Osteocyte (in vitro differentiated cells): ENCODE measurements around the gene TRIM13. TPM values are rescaled to one million over a fixed set of nuclear protein-coding genes. Genes with fewer than 3 reads are reported as not detected.

ENCODE experiments used
- DNase-seq: peaks from one replicate; pipeline ENCODE4 v3.0.0; 2021; ENCODE audit warnings: mixed read lengths; ENCODE audit not compliant: unreplicated experiment; ENCODE audit errors: extremely low spot score
- H3K27ac Mint-ChIP-seq: one replicate; pipeline ENCODE4 v1.8.0; 2021; ENCODE audit warnings: mild to moderate bottlenecking, mixed read lengths; ENCODE audit not compliant: unreplicated experiment
- H3K27me3 Mint-ChIP-seq: one replicate; pipeline ENCODE4 v1.8.0; 2021; ENCODE audit warnings: mixed read lengths; ENCODE audit not compliant: unreplicated experiment
- H3K36me3 Mint-ChIP-seq: one replicate; pipeline ENCODE4 v1.8.0; 2021; ENCODE audit warnings: mixed read lengths; ENCODE audit not compliant: unreplicated experiment
- H3K4me1 Mint-ChIP-seq: one replicate; pipeline ENCODE4 v1.8.0; 2021; ENCODE audit warnings: mixed read lengths; ENCODE audit not compliant: unreplicated experiment
- H3K4me3 Mint-ChIP-seq: one replicate; pipeline ENCODE4 v1.8.0; 2021; ENCODE audit warnings: mild to moderate bottlenecking, moderate library complexity, mixed read lengths; ENCODE audit not compliant: unreplicated experiment
- H3K9me3 Mint-ChIP-seq: one replicate; pipeline ENCODE4 v1.8.0; 2021; ENCODE audit warnings: mixed read lengths; ENCODE audit not compliant: unreplicated experiment
- total RNA-seq: library from RNA; stranded (reverse); gene quantifications from 2 replicates; pipeline ENCODE4 v1.2.1, GENCODE V29; 2021
- TF ChIP-seq, protein P1 (sequence below): fragments of 200-600 bp; sonication (generic); IDR thresholded peaks from 2 replicates; pipeline ENCODE4 v1.5.0; 2021; ENCODE audit warnings: antibody characterized with exemption, mild to moderate bottlenecking, moderate library complexity

TRIM13 gene
- total RNA-seq, 1 donor from 2014 or later: 38.5 TPM

DNA sequence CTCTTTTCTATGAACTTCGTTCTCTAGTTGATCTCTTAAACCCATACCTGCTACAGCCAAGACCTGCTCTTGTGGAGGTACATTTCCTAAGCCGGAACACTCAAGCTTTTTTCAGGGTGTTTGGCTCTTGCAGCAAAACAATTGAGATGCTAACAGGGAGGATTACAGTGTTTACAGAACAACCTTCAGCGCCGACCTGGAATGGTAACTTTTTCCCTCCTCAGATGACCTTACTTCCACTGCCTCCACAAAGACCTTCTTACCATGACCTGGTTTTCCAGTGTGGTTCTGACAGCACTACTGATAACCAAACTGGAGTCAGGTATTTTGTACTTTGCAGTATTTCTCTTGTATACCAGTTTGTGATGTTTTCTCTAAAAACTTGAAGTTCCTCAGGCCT is 18.9 kb downstream of the TRIM13 start:
- TF ChIP-seq, protein P1, sequence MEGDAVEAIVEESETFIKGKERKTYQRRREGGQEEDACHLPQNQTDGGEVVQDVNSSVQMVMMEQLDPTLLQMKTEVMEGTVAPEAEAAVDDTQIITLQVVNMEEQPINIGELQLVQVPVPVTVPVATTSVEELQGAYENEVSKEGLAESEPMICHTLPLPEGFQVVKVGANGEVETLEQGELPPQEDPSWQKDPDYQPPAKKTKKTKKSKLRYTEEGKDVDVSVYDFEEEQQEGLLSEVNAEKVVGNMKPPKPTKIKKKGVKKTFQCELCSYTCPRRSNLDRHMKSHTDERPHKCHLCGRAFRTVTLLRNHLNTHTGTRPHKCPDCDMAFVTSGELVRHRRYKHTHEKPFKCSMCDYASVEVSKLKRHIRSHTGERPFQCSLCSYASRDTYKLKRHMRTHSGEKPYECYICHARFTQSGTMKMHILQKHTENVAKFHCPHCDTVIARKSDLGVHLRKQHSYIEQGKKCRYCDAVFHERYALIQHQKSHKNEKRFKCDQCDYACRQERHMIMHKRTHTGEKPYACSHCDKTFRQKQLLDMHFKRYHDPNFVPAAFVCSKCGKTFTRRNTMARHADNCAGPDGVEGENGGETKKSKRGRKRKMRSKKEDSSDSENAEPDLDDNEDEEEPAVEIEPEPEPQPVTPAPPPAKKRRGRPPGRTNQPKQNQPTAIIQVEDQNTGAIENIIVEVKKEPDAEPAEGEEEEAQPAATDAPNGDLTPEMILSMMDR: no peak
- H3K4me3 Mint-ChIP-seq: peak overlapping the region; percentile 33
- peaks cover 3% of the 10 kb centered on the region for H3K9me3 Mint-ChIP-seq
- peak overlapping the region; percentile 80 for H3K27ac Mint-ChIP-seq
- H3K4me1 Mint-ChIP-seq: peaks cover 43% of the 10 kb centered on the region
- DNase-seq: no peak
- H3K36me3 Mint-ChIP-seq: peaks cover 51% of the 10 kb centered on the region
- H3K27me3 Mint-ChIP-seq: no peaks in the 10 kb centered on the region

DNA sequence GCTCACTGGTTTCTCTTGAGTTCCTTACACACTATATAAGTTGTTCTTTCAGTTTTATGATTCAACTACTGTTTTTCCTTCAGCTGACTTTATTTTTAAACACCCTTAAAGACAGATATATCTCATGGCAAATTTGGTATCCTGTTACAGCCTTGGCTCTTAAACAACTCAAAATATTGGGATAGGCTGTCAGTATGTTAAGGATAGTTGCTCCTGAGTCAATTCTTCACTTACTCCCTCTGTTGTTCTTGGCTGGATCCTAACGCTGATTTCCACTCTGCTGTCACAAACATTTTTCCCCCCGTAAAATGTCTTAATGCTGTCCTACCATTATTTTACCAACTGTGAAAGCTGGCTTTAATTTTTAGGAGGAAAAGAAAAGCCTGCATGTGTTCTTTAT is 19.6 kb downstream of the TRIM13 start:
- TF ChIP-seq, protein P1: no peak
- H3K27ac Mint-ChIP-seq: peak overlapping the region; percentile 80
- peak overlapping the region; percentile 33 for H3K4me3 Mint-ChIP-seq
- DNase-seq: no peak
- peaks cover 46% of the 10 kb centered on the region for H3K36me3 Mint-ChIP-seq
- peaks cover 43% of the 10 kb centered on the region for H3K4me1 Mint-ChIP-seq
- H3K27me3 Mint-ChIP-seq: no peaks in the 10 kb centered on the region
- H3K9me3 Mint-ChIP-seq: peaks cover 3% of the 10 kb centered on the region

DNA sequence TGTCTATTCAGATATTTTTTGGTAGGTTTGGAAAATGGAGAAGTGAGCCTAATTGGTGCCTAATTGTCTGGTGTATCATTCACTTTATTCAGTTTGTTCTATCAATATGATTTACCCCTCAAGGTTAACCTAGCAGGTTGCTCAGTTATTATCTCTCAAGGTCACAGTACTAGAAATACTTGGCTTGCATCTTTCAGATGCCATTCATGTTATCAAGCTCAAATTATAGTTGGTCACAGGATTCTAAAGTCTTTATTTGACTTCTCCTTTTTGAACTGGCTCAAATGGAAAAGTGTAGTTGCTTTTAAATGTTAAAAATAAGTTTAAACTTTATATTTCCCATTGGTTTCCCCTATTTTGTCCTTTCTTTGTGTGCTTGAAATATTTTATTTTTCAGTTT is 21.0 kb downstream of the TRIM13 start:
- TF ChIP-seq, protein P1: no peak
- H3K9me3 Mint-ChIP-seq: peaks cover 3% of the 10 kb centered on the region
- peak overlapping the region; percentile 80 for H3K27ac Mint-ChIP-seq

DNA sequence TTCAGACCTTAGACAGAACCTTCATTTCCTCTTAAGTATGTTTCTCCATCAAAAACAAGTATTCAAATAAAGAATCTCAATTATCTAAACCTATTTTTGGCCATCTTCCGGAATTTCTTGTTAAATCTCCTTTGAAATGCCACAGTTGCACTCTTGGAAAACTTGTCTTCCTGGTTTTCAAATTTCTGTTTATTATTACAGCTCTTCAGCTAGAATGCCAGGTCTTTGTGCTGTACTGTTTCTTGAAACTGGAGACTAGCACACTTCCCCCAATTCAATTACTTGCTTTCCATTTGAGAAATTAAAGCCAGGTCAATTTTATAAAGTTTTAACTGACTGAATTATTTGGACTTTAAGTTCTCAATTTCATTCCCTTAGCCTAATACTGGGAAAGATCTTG is 28.6 kb downstream of the TRIM13 start:
- Mint-ChIP-seq H3K27ac (peak overlapping the region; percentile 50), H3K4me1 (peaks cover 12% of the 10 kb centered on the region), H3K9me3 (no peaks in the 10 kb centered on the region), H3K36me3 (peaks cover 15% of the 10 kb centered on the region), H3K27me3 (no peaks in the 10 kb centered on the region), H3K4me3 (no peak overlapping the region)
- no peak for DNase-seq
- TF ChIP-seq, protein P1: no peak

More for the DNA sequence above, 21.0 kb downstream of the TRIM13 start:
- no peaks in the 10 kb centered on the region for H3K27me3 Mint-ChIP-seq
- peaks cover 32% of the 10 kb centered on the region for H3K36me3 Mint-ChIP-seq
- no peak for DNase-seq
- no peak overlapping the region for H3K4me3 Mint-ChIP-seq
- H3K4me1 Mint-ChIP-seq: peaks cover 38% of the 10 kb centered on the region

DNA sequence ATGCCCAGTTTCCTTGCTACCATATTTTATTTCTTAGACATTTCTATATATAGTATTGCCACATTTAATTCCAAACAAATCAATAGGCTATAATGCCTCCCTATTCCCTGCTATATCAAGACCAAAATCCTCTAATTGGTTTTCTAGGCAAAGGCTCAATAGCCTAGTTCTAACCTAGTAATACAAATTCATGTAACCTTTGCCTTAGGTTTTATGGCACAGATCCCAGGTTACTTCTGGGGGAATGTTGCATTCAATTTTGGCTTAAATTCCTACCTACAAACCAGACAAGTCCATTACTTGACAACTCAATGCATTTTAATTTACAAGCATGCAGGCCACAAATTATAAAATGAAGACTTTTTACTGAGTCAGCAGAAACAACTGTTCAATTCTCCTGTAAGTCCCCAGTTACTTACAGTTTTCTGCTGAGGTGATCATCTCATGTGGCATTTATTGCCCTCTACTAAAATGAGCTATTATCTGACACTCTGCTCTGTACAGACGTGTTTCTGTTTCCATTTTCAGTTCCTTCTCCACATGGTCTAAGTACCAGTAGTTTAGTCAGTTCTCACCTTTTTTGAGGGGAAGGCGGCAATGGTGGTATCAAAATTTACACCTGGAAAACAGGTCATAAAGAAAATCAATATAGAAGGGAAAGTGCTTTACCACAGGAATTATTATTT is 30.1 kb downstream of the TRIM13 start:
- TF ChIP-seq, protein P1: no peak
- H3K27me3 Mint-ChIP-seq: no peaks in the 10 kb centered on the region
- peak overlapping the region; percentile 24 for H3K27ac Mint-ChIP-seq
- H3K4me3 Mint-ChIP-seq: no peak overlapping the region
- H3K4me1 Mint-ChIP-seq: peaks cover 12% of the 10 kb centered on the region
- DNase-seq: no peak
- H3K9me3 Mint-ChIP-seq: no peaks in the 10 kb centered on the region
- peaks cover 15% of the 10 kb centered on the region for H3K36me3 Mint-ChIP-seq
